Activated T-cell treated with anti-CD3 and anti-CD28 coated beads for 1 hour (primary cell): ENCODE data around the gene SERPINA5.

Experiments used
- DNase-seq: peaks from one replicate; pipeline ENCODE4 v3.0.0-alpha.2; 2020; ENCODE audit warnings: low read depth

The SERPINA5 gene

DNA sequence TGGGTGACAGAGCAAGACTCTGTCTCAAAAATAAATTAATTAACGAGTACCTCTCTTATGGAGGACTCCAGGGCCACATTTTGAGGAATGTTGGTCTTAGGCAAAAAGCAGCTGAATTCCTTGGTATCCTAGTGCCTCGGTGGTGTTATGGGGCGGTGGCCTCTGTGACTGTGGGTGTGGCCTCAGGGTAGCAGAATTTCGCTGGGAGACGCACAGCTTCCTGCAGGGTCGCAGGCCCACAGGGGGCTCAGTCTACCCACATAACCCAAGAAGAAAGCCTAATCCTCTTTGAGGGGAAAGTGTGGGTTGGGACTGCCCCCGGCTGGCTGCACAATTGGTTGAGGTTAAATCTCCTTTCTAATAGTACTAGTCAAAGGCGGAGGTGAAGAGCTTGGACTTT lies 31.2 kb upstream of the SERPINA5 start:
- DNase-seq: no peak

DNA sequence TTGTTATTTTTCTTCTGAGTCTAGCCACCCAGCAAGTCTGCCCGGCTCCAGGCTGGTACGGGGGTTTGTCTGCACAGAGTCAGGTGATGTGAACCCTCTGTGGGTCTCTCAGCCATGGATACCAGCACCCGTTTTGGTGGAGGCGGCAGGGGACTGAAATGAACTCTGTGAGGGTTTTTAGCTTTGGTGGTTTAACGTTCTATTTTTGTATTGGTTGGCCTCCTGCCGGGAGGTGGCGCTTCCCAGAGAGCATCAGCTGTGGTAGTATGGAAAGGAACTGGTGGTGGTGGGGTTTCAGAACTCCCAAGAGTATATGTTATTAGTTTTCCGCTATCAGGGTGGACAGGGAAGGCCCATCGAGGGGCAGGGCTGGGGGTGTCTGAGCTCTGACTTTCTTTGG lies 25.2 kb upstream of the SERPINA5 start:
- DNase-seq: no peak

GRCh38 chr14:94557327-94557726 lies 23.9 kb upstream of the SERPINA5 start:
- DNase-seq: no peak

DNA sequence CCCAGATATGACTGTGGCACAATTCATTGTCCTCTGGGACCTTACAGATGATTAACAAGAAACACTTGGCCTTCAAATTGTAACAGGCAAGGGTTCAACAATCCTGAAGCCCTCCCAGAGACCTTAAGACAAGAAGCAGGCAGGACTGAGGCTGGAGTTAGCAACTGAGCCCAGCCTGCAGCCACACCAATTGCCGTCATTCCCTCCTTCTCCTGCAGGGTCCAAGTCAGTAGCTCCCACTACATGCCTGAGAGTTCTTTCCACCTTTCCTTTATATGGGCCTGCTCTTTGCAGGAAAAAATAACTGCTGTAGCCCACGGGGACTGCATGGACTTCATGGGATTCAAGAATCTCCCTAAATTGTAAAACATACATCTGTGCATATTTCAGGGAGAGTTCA lies 22.4 kb upstream of the SERPINA5 start:
- DNase-seq: no peak

DNA sequence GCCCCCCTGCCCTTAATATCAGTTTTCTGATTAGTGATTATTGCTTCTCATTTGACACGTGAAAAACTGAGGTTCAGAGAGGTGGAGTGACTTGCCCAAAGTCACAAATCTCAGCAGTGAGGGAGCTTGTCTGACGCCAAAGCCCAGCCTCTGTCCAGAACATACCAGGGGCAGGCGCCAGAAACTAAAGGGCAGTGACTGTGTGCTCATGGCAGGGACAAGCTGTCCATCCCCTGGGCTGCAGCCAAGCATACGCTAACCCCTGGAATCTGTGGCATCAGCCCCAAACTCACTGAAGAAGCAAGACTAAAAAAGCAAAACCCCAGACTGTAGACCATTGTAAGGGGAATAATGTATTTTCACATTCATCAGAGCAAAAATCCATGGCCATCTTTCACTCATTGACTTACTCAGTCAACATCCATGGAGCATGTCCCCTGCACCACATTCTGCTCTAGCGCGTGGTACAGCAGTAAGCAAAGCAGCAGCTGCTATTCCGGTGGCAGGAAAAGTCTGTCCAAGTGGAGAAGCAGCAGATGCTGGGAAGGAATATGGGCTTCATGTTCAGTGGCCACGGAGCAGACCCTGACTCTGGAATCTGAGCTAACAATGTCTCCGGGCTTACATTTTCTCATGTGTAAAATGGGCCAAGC lies 21.5 kb upstream of the SERPINA5 start:
- DNase-seq: no peak

DNA sequence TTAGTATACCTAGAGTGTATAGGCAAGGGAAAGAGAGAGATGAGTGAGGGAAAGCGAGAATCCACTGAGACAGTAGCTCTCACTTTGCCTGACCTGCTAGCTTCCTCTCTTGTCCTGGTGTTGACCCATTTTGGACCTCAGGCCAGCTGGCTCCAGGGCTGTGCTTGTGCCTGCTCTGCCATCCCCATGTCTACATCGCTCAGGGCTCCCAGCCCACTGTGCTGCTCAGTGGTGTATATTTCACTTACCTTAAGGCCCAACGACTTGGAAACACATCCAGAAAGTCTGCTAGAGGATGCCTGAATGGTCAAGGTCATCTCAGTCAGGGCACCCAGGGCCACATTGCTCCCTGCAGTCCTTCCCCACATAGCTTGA lies 20.9 kb upstream of the SERPINA5 start:
- no peak for DNase-seq

GRCh38 chr14:94560751-94561655 lies 20.2 kb upstream of the SERPINA5 start, which contains the start of gene SERPINA4:
TSS of gene SERPINA4 (plus strand) at chr14:94561442. CDS start at chr14:94563483, 2,041 bp downstream.
- DNase-seq: no peak

GRCh38 chr14:94561656-94562010 lies 19.6 kb upstream of the SERPINA5 start:
- DNase-seq: no peak

GRCh38 chr14:94562022-94562421 lies 19.2 kb upstream of the SERPINA5 start:
- no peak for DNase-seq

DNA sequence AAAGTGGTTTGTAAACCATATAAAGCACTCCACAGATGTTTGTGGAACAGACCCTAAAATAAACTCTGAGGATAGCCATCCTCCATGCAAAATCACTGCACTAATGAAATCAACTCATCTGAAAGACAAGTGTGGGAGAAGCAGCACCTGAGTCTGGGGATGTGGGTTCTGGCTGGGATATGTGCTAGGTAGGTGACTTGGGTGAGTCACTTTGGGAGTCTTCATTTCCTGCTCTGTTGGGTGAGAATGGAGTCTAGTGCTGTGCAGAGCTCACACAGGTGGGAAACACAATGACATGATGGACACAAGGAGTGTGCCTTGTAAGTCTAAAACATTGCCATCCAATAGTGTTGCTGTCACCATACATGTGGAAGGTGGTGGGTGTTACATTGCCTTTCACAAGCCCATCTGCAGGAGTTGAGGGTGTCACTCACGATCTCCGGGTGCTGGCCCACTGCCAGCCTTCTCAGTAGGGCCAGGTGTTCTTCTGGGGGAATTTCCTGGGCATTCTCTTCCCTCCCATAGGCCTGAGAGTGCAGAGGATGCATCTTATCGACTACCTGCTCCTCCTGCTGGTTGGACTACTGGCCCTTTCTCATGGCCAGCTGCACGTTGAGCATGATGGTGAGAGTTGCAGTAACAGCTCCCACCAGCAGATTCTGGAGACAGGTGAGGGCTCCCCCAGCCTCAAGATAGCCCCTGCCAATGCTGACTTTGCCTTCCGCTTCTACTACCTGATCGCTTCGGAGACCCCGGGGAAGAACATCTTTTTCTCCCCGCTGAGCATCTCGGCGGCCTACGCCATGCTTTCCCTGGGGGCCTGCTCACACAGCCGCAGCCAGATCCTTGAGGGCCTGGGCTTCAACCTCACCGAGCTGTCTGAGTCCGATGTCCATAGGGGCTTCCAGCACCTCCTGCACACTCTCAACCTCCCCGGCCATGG lies 18.0 kb upstream of the SERPINA5 start:
- DNase-seq: no peak

GRCh38 chr14:94564381-94564780 lies 16.8 kb upstream of the SERPINA5 start:
- DNase-seq: no peak

- no peak for DNase-seq
These were observed 13.0 kb upstream of the SERPINA5 start for GRCh38 chr14:94568186-94568585.

DNA sequence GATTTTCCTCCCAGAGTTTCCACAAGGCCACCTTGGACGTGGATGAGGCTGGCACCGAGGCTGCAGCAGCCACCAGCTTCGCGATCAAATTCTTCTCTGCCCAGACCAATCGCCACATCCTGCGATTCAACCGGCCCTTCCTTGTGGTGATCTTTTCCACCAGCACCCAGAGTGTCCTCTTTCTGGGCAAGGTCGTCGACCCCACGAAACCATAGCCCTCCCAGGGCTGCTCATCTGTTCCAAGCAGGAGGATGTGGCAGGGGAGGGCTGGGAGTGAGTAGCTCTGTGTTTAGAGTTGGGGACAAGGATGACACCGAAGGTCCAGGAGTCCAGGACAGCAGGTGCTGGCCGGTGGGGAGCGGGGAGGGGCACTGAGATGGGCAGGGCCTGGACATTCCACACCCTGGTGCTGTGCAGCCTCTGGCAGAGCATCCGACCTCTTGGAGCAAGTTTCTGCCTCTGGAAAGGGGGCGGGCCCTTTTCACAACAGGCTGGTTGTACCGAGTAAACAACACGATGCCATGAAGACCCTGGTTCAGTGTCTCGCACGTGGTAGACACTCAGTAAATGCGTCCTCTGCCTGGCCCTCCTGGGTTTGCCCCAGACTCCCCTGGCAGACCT lies 11.7 kb upstream of the SERPINA5 start:
- DNase-seq: no peak

DNA sequence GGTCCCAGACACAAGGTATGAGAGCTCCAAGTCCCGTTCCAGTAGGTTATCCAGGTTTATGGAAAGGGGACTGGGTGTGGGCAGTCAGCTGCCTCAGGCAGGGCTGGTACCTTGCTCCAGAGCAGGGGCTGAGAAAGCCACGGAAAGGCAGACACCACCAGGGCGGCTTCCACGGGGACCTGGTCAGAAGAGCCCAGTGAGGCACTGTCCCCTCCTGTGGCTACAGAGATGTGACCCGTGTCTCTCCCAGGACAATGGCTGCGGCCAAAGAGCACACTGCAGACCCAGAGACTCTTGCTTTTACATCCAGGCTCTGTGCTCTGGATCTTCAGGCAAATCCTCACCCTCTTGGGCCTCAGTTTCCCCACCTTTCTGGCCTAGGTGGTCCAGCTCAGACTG lies 11.2 kb upstream of the SERPINA5 start:
- DNase-seq: no peak

DNA sequence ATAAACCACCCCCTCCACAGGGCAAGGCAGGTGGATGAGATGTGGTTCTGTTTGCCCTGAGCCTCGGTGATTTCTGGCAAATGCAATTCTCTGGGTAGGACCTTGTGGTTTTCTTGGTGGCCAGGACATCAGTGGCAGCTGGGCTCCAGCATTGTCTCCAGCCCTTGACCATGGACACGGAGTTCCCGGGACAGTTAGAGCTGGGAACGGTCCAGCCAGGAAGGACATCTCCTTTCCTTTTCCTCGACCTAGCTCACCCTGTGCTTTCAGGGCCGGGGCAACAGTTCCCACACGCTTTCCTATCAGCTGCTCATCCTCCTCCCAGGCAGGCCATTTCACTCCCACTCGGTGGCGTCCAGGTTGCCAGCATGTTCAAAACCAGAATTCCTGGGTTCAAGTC lies 10.8 kb upstream of the SERPINA5 start:
- DNase-seq: no peak

GRCh38 chr14:94571395-94571794 lies 9.8 kb upstream of the SERPINA5 start:
- DNase-seq: no peak

GRCh38 chr14:94571950-94572349 lies 9.3 kb upstream of the SERPINA5 start:
- DNase-seq: no peak

GRCh38 chr14:94572637-94573303 lies 8.5 kb upstream of the SERPINA5 start:
- DNase-seq: no peak

GRCh38 chr14:94573475-94574277 lies 7.5 kb upstream of the SERPINA5 start:
- DNase-seq: no peak

- DNase-seq: no peak
These were observed 6.9 kb upstream of the SERPINA5 start for GRCh38 chr14:94574336-94574735.
